Transverse colon (tissue), 4 donors: Measurements from ENCODE around the gene DYNLT3. TPM values are rescaled to one million over a fixed set of nuclear protein-coding genes. Genes with fewer than 3 reads are reported as not detected.

Source experiments
- DNase-seq: peaks from one replicate; pipeline ENCODE4 v3.0.0-alpha.2; 2019
- H3K27ac ChIP-seq, 4 donors: fragments of 200-600 bp; sonication (generic); 2 replicates each; pipeline ENCODE4 v1.5.1; 2016 to 2018; ENCODE audit warnings: inconsistent platforms in 4 of 4
- H3K27me3 ChIP-seq: fragments of 200-600 bp; sonication (generic); 2 replicates; pipeline ENCODE4 v1.5.1; 2017; ENCODE audit warnings: inconsistent platforms
- H3K36me3 ChIP-seq, 4 donors: fragments of 200-600 bp; sonication (generic); 2 replicates each; pipeline ENCODE4 v1.5.1; 2017 to 2019; ENCODE audit warnings: inconsistent platforms in 4 of 4
- H3K4me1 ChIP-seq, 4 donors: fragments of 200-600 bp; sonication (generic); 2 replicates each; pipeline ENCODE4 v1.5.1; 2017 to 2020; ENCODE audit warnings: inconsistent platforms in 4 of 4
- H3K4me3 ChIP-seq, 4 donors: fragments of 200-600 bp; sonication (generic); 1 replicate in 1 of 4; 2 replicates in 3 of 4; pipeline versions ENCODE4 v1.5.1 to v1.6.1; 2017 to 2019; ENCODE audit warnings: inconsistent platforms in 4 of 4
- H3K9me3 ChIP-seq, 2 donors: fragments of 200-600 bp; sonication (generic); 2 replicates each; pipeline ENCODE4 v1.5.1; 2017 to 2019; ENCODE audit warnings: inconsistent platforms in 2 of 2
- CTCF ChIP-seq, 5 experiments: fragments of 200-600 bp in 3 of 5; fragments of 450-650 bp in 2 of 5; sonication (generic) in 3 of 5; IDR thresholded peaks; 1 replicate in 2 of 5; 2 replicates in 3 of 5; pipeline ENCODE4 v1.5.1; 2016 to 2017; ENCODE audit warnings: antibody characterized with exemption in 5 of 5, inconsistent platforms in 3 of 5, mild to moderate bottlenecking in 2 of 5, moderate library complexity in 1 of 5
- EP300 ChIP-seq: sonication (generic); formaldehyde crosslinking; IDR thresholded peaks from one replicate; pipeline ENCODE4 v1.6.1; 2017; ENCODE audit warnings: antibody characterized with exemption, low read depth
- POLR2A ChIP-seq: fragments of 450-650 bp; IDR thresholded peaks from one replicate; pipeline ENCODE4 v1.6.1; 2016; ENCODE audit warnings: antibody characterized with exemption, mild to moderate bottlenecking, moderate library complexity
- POLR2AphosphoS5 ChIP-seq, 3 donors: sonication (generic); formaldehyde crosslinking; IDR thresholded peaks; one replicate each; pipeline ENCODE4 v1.6.1; 2016; ENCODE audit warnings: antibody characterized with exemption in 3 of 3
- WGBS, 2 donors: methylation state at CpG; one replicate each; pipeline ENCODE4 v1.1.5; 2018; ENCODE audit warnings: low coverage in 1 of 2; 5-methylcytosine and 5-hydroxymethylcytosine counted together
- in situ Hi-C, 4 donors: fragments of 200-750 bp; cut with MboI; loops; one replicate each; pipeline versions ENCODE4 v1.15.0 to v1.15.1; 2017; ENCODE audit warnings: low sequenced_read_pairs in 3 of 4, low pct_ligation_motif_present in 1 of 4, low pct_unique_long_range_greater_than_20kb in 1 of 4
- intact Hi-C: fragments of 100-400 bp; cut with DNase I; formaldehyde crosslinking; loops from one replicate; pipeline ENCODE4 v1.15.1; 2023; ENCODE audit warnings: low total_unique reads
- total RNA-seq, 4 donors: library from RNA; depleted of rRNA; stranded (reverse); fragments of >200 nt; gene quantifications; one replicate each; pipeline ENCODE4 v1.1.0, GENCODE V29; 2016

DYNLT3 gene
- total RNA-seq, 4 donors from 2014 or later: 9.7 to 61.3 (median 25.9) TPM

- Histone ChIP-seq H3K4me3 (no peak overlapping the region), H3K4me1 (no peaks in the 10 kb centered on the region), H3K27me3 (no peaks in the 10 kb centered on the region), H3K36me3 (no peaks in the 10 kb centered on the region), H3K27ac (no peak overlapping the region), H3K9me3 (no peaks in the 10 kb centered on the region)
- in situ Hi-C loops: no loop called here
- WGBS, 2 donors: 89% methylated on average over 3 of the region's 3 CpGs; no CpG with 5 or more reads in 1 of the 2 donors
- TF ChIP-seq EP300 (no peak), CTCF (IDR thresholded peaks at IDR 0.05) (no peak), POLR2AphosphoS5 (IDR thresholded peaks at IDR 0.05) (no peak), POLR2A (no peak)
- no peak for DNase-seq
- intact Hi-C loops: no loop called here
These were observed 20.3 kb upstream of the DYNLT3 start for GRCh38 chrX:37867536-37868153.

GRCh38 chrX:37863728-37864127, 16.4 kb upstream of the DYNLT3 start:
- TF ChIP-seq CTCF (IDR thresholded peaks at IDR 0.05) (no peak), POLR2A (no peak), POLR2AphosphoS5 (IDR thresholded peaks at IDR 0.05) (no peak), EP300 (no peak)
- Histone ChIP-seq H3K27me3 (no peaks in the 10 kb centered on the region), H3K27ac (no peak overlapping the region), H3K4me1 (no peaks in the 10 kb centered on the region), H3K9me3 (no peaks in the 10 kb centered on the region), H3K36me3 (no peaks in the 10 kb centered on the region), H3K4me3 (no peak overlapping the region)
- WGBS, 2 donors: 43% methylated on average over 2 to 3 of the region's 3 CpGs
- DNase-seq: no peak
- intact Hi-C loops (no loop called here), in situ Hi-C loops (no loop called here)

- in situ Hi-C loops: no loop called here
- intact Hi-C loops: no loop called here
- Histone ChIP-seq H3K4me3 (no peak overlapping the region), H3K4me1 (no peaks in the 10 kb centered on the region), H3K27me3 (no peaks in the 10 kb centered on the region), H3K9me3 (no peaks in the 10 kb centered on the region), H3K27ac (no peak overlapping the region), H3K36me3 (no peaks in the 10 kb centered on the region)
- DNase-seq: no peak
- TF ChIP-seq POLR2AphosphoS5 (IDR thresholded peaks at IDR 0.05) (no peak), EP300 (no peak)
These were observed 15.5 kb upstream of the DYNLT3 start for GRCh38 chrX:37862851-37863250.

- H3K4me1 ChIP-seq: no peaks in the 10 kb centered on the region
- no peak overlapping the region for H3K27ac ChIP-seq
- no peaks in the 10 kb centered on the region for H3K9me3 ChIP-seq
- in situ Hi-C loops (no loop called here), intact Hi-C loops (no loop called here)
- no peak for DNase-seq
- H3K4me3 ChIP-seq: no peak overlapping the region
- no peaks in the 10 kb centered on the region for H3K27me3 ChIP-seq
- WGBS, 2 donors: 60 to 69% methylated on average over 1 to 6 of the region's 6 CpGs
- TF ChIP-seq POLR2A (no peak), CTCF (IDR thresholded peaks at IDR 0.05) (no peak), EP300 (no peak), POLR2AphosphoS5 (IDR thresholded peaks at IDR 0.05) (no peak)
- no peaks in the 10 kb centered on the region for H3K36me3 ChIP-seq
These were observed 13.3 kb upstream of the DYNLT3 start for GRCh38 chrX:37860721-37861120.

- no peaks in the 10 kb centered on the region for H3K4me1 ChIP-seq
- in situ Hi-C loops: no loop called here
- no peak for DNase-seq
- intact Hi-C loops: no loop called here
- H3K4me3 ChIP-seq: no peak overlapping the region
- H3K36me3 ChIP-seq: no peaks in the 10 kb centered on the region
- TF ChIP-seq POLR2A: no peak
- no peak for TF ChIP-seq CTCF (IDR thresholded peaks at IDR 0.05)
- no peak for TF ChIP-seq EP300
- no peak for TF ChIP-seq POLR2AphosphoS5 (IDR thresholded peaks at IDR 0.05)
- WGBS, 2 donors: 50% methylated on average over 2 of the region's 2 CpGs; no CpG with 5 or more reads in 1 of the 2 donors
- no peaks in the 10 kb centered on the region for H3K27me3 ChIP-seq
- no peaks in the 10 kb centered on the region for H3K9me3 ChIP-seq
- no peak overlapping the region for H3K27ac ChIP-seq
These were observed 7.4 kb upstream of the DYNLT3 start for GRCh38 chrX:37854748-37855147.
